ENCODE results near the gene FOXK2. TPM values are rescaled to one million over a fixed set of nuclear protein-coding genes. Genes with fewer than 3 reads are reported as not detected.

FOXK2 gene
- total RNA-seq, 1 experiment from 2014 or later, result 57.7 TPM

DNA sequence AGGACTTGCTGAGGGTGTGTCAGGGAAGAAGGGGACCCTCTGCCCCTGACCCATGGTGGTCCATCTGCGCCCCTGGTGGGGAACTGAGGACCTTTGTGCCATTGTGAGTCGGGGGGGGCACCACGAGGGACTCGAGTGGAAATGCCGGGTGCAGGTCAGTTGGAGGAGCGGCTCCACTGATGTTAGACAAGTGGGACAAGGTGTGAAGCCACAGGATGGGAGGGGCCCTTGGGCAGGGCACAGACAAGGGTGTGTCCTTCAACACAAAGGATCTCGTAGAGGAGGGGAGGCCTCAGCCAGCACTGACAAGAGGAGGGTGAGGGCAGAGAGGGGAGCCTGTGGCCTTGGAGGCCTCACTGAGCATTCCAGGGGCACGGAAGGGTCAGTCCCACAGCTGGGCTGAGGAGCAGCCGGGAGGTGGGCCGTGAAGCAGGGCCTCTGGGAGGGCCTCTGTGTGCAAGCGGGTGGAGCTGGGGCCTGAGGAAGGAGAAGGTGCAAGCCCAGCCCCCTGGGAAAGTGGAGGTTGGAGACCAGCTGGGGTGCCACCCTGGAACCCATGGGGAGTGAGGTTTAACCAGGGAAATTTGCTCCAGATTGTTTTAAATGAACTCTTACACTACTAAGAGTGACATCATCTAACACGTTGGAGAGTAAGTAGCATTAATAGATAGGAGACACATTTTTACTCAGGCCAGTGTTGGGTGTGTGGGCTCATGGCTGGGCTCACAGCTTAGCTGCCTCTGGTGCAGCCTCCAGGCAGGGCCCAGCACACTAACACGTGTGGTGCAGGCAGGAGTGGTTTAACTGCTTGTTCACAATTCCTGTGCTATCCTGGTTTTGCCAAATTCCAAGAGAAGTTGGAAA, 33.1 kb upstream of the FOXK2 start:
- no peak overlapping the region; the same call in 1 of the 2 replicates for H3K27ac Mint-ChIP-seq
- no peaks in the 10 kb centered on the region for H3K4me1 Mint-ChIP-seq
- H3K36me3 Mint-ChIP-seq, result peaks cover 51% of the 10 kb centered on the region
- TF ChIP-seq JAZF1 (CRISPR knock-in tag; IDR thresholded peaks at IDR 0.05) (no peak), JUN (CRISPR knock-in tag; IDR thresholded peaks at IDR 0.05) (no peak), TCF7 (CRISPR knock-in tag; IDR thresholded peaks at IDR 0.05; ENCODE audit: low read depth) (no peak), SOX15 (CRISPR knock-in tag; IDR thresholded peaks at IDR 0.05) (no peak), E2F4 (CRISPR knock-in tag; IDR thresholded peaks at IDR 0.05; ENCODE audit: borderline replicate concordance, low read depth) (no peak), ATF1 (CRISPR knock-in tag; IDR thresholded peaks at IDR 0.05) (no peak), ARID4B (CRISPR knock-in tag; IDR thresholded peaks at IDR 0.05; ENCODE audit: borderline replicate concordance) (no peak), CBFB (CRISPR knock-in tag; IDR thresholded peaks at IDR 0.05; ENCODE audit: low read depth) (no peak), HMGXB4 (CRISPR knock-in tag; IDR thresholded peaks at IDR 0.05) (no peak), NR1H2 (CRISPR knock-in tag; IDR thresholded peaks at IDR 0.05) (no peak), SP1 (CRISPR knock-in tag; conservative IDR thresholded peaks at IDR 0.05) (no peak), ETV6 (CRISPR knock-in tag; IDR thresholded peaks at IDR 0.05) (no peak), FOXK1 (CRISPR knock-in tag; IDR thresholded peaks at IDR 0.05) (no peak), GTF2I (CRISPR knock-in tag; conservative IDR thresholded peaks at IDR 0.05) (no peak), ELF4 (CRISPR knock-in tag; IDR thresholded peaks at IDR 0.05; ENCODE audit: low read depth) (no peak)
- DNase-seq (ENCODE audit: low spot score) (no peak), ATAC-seq (no peak)
- ChIA-PET CTCF (no interaction called here), POLR2A (no interaction called here)
- H3K4me3 Mint-ChIP-seq, result no peak overlapping the region
- H3K27me3 Mint-ChIP-seq (ENCODE audit: low read depth), result no peaks in the 10 kb centered on the region
- H3K9me3 Mint-ChIP-seq, result no peaks in the 10 kb centered on the region

GRCh38 chr17:82487910-82488309, 31.6 kb upstream of the FOXK2 start:
- DNase-seq (ENCODE audit: low spot score) (no peak), ATAC-seq (no peak)
- Mint-ChIP-seq H3K4me1 (no peaks in the 10 kb centered on the region), H3K27me3 (ENCODE audit: low read depth) (no peaks in the 10 kb centered on the region), H3K4me3 (no peak overlapping the region), H3K36me3 (peaks cover 41% of the 10 kb centered on the region), H3K9me3 (no peaks in the 10 kb centered on the region), H3K27ac (0 out of 2 replicates have a peak overlapping the region, but pooled peaks have one; percentile 74)
- CTCF ChIA-PET, result no interaction called here
- POLR2A ChIA-PET, result no interaction called here
- TF ChIP-seq ATF2 (CRISPR knock-in tag; IDR thresholded peaks at IDR 0.05; ENCODE audit: borderline replicate concordance, low read depth) (no peak), E2F5 (CRISPR knock-in tag; IDR thresholded peaks at IDR 0.05) (no peak), AR (CRISPR knock-in tag; IDR thresholded peaks at IDR 0.05) (no peak), CREM (CRISPR knock-in tag; IDR thresholded peaks at IDR 0.05) (no peak), EMX1 (CRISPR knock-in tag; IDR thresholded peaks at IDR 0.05) (no peak), JUN (CRISPR knock-in tag; IDR thresholded peaks at IDR 0.05) (no peak), GRHL2 (CRISPR knock-in tag; IDR thresholded peaks at IDR 0.05; ENCODE audit: insufficient replicate concordance, severe bottlenecking) (no peak)
- TF ChIP-seq, protein P1, sequence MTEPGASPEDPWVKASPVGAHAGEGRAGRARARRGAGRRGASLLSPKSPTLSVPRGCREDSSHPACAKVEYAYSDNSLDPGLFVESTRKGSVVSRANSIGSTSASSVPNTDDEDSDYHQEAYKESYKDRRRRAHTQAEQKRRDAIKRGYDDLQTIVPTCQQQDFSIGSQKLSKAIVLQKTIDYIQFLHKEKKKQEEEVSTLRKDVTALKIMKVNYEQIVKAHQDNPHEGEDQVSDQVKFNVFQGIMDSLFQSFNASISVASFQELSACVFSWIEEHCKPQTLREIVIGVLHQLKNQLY (CRISPR knock-in tag; IDR thresholded peaks at IDR 0.05), result no peak

All from WTC11 (cell line).